Liver (tissue), 9 donors: ENCODE results near the gene TMEM259. TPM values are rescaled to one million over a fixed set of nuclear protein-coding genes. Genes with fewer than 3 reads are reported as not detected.

Experiments
- DNase-seq: peaks from one replicate; pipeline ENCODE4 v3.0.0-alpha.2; 2017; ENCODE audit warnings: low spot score
- H3K27ac ChIP-seq, 2 donors: one replicate each; pipeline ENCODE4 v1.7.0; 2013; ENCODE audit warnings: inconsistent platforms in 2 of 2, low read length in 2 of 2, control low read depth in 1 of 2, low read depth in 1 of 2, mild to moderate bottlenecking in 1 of 2
- H3K27me3 ChIP-seq, 4 donors: one replicate each; pipeline versions ENCODE4 v1.6.1 to v1.7.0; 2013; ENCODE audit warnings: low read length in 3 of 4, inconsistent platforms in 1 of 4, mild to moderate bottlenecking in 1 of 4, moderate library complexity in 1 of 4; ENCODE audit not compliant: control insufficient read depth in 4 of 4, insufficient read depth in 4 of 4
- H3K36me3 ChIP-seq, 4 donors: one replicate each; pipeline versions ENCODE4 v1.6.1 to v1.7.0; 2013; ENCODE audit warnings: low read length in 3 of 4, mild to moderate bottlenecking in 3 of 4, low read depth in 1 of 4, moderate library complexity in 1 of 4; ENCODE audit not compliant: control insufficient read depth in 4 of 4, insufficient read depth in 3 of 4
- H3K4me1 ChIP-seq, 4 donors: one replicate each; pipeline versions ENCODE4 v1.6.1 to v1.7.0; 2013; ENCODE audit warnings: low read length in 3 of 4, mild to moderate bottlenecking in 3 of 4, moderate library complexity in 1 of 4; ENCODE audit not compliant: control insufficient read depth in 4 of 4, insufficient read depth in 4 of 4
- H3K4me3 ChIP-seq, 3 donors: one replicate each; pipeline versions ENCODE4 v1.6.1 to v1.7.0; 2013; ENCODE audit warnings: low read length in 3 of 3, control low read depth in 1 of 3, low read depth in 1 of 3, mild to moderate bottlenecking in 1 of 3
- H3K9ac ChIP-seq, 2 donors: one replicate each; pipeline ENCODE4 v1.7.0; 2013; ENCODE audit warnings: low read length in 2 of 2, mild to moderate bottlenecking in 2 of 2, moderate library complexity in 2 of 2, control low read depth in 1 of 2, low read depth in 1 of 2
- H3K9me3 ChIP-seq, 4 donors: one replicate each; pipeline versions ENCODE4 v1.6.1 to v1.7.0; 2013; ENCODE audit warnings: low read length in 3 of 4; ENCODE audit not compliant: control insufficient read depth in 4 of 4
- EGR1 ChIP-seq, 2 donors: IDR thresholded peaks; 2 replicates each; pipeline ENCODE4 v1.6.1; 2016 to 2018; ENCODE audit warnings: antibody characterized with exemption in 2 of 2, low read depth in 2 of 2
- FOXA1 ChIP-seq: IDR thresholded peaks from 2 replicates; pipeline ENCODE4 v1.6.1; 2016; ENCODE audit warnings: antibody characterized with exemption
- FOXA2 ChIP-seq: IDR thresholded peaks from 2 replicates; pipeline ENCODE4 v1.6.1; 2016; ENCODE audit warnings: antibody characterized with exemption
- GABPA ChIP-seq, 2 donors: IDR thresholded peaks in 1 of 2; conservative IDR thresholded peaks in 1 of 2; 2 replicates each; pipeline ENCODE4 v1.6.1; 2016; ENCODE audit warnings: antibody characterized with exemption in 2 of 2, mild to moderate bottlenecking in 1 of 2, moderate library complexity in 1 of 2
- HNF4A ChIP-seq, 2 donors: conservative IDR thresholded peaks; 2 replicates each; pipeline ENCODE4 v1.6.1; 2016; ENCODE audit warnings: antibody characterized with exemption in 2 of 2, mild to moderate bottlenecking in 2 of 2
- HNF4G ChIP-seq: IDR thresholded peaks from 2 replicates; pipeline ENCODE4 v1.6.1; 2016; ENCODE audit warnings: antibody characterized with exemption
- JUND ChIP-seq, 2 donors: IDR thresholded peaks; 2 replicates each; pipeline ENCODE4 v1.6.1; 2016; ENCODE audit warnings: antibody characterized with exemption in 2 of 2
- NR2F2 ChIP-seq: IDR thresholded peaks from 2 replicates; pipeline ENCODE4 v1.6.1; 2016; ENCODE audit warnings: antibody characterized with exemption
- RAD21 ChIP-seq, 2 donors: IDR thresholded peaks; 2 replicates each; pipeline ENCODE4 v1.6.1; 2016; ENCODE audit warnings: antibody characterized with exemption in 2 of 2, mild to moderate bottlenecking in 2 of 2
- RXRA ChIP-seq, 2 donors: IDR thresholded peaks; 2 replicates each; pipeline ENCODE4 v1.6.1; 2017 to 2018; ENCODE audit warnings: antibody characterized with exemption in 2 of 2, mild to moderate bottlenecking in 1 of 2
- SP1 ChIP-seq: IDR thresholded peaks from 2 replicates; pipeline ENCODE4 v1.6.1; 2018; ENCODE audit warnings: antibody characterized with exemption, mild to moderate bottlenecking
- TAF1 ChIP-seq: conservative IDR thresholded peaks from 2 replicates; pipeline ENCODE4 v1.6.1; 2016; ENCODE audit warnings: antibody characterized with exemption, mild to moderate bottlenecking
- WGBS: extraction: QIAGEN DNeasy Blood & Tissue Kit; methylation state at CpG from one replicate; pipeline ENCODE4 v1.1.7; 2013; 5-methylcytosine and 5-hydroxymethylcytosine counted together
- polyA plus RNA-seq, 2 donors: library from polyadenylated mRNA; stranded (reverse) in 1 of 2; unstranded in 1 of 2; fragments of 200-250 nt in 1 of 2; fragments of >200 nt in 1 of 2; fragmentation: Nextera tagmentation in 1 of 2; extraction: Ambion mirVana in 1 of 2; gene quantifications; one replicate each; pipeline versions ENCODE4 v1.2.1 to v1.2.3, GENCODE V29; 2013 to 2015
- total RNA-seq, 2 donors: library from RNA; depleted of rRNA; stranded (reverse); fragments of >200 nt; gene quantifications; one replicate each; pipeline ENCODE4 v1.2.3, GENCODE V29; 2014
- TF ChIP-seq, protein P1 (sequence below): IDR thresholded peaks from 2 replicates; pipeline ENCODE4 v1.6.1; 2016; ENCODE audit warnings: antibody characterized with exemption, mild to moderate bottlenecking
- TF ChIP-seq, protein P2 (sequence below): IDR thresholded peaks from 2 replicates; pipeline ENCODE4 v1.6.1; 2016; ENCODE audit warnings: antibody characterized with exemption
- TF ChIP-seq, protein P3 (sequence below): fragments of 150-350 bp; IDR thresholded peaks from 2 replicates; pipeline ENCODE4 v1.5.1; 2017; ENCODE audit warnings: improper control_type of control experiment, low read depth, low read length; ENCODE audit not compliant: missing input control
- TF ChIP-seq, protein P4 (sequence below): IDR thresholded peaks from 2 replicates; pipeline ENCODE4 v1.6.1; 2016; ENCODE audit warnings: antibody characterized with exemption
- TF ChIP-seq, protein P5 (sequence below): IDR thresholded peaks from 2 replicates; pipeline ENCODE4 v1.6.1; 2016; ENCODE audit warnings: antibody characterized with exemption
- donor health status: healthy.
- donor health status: healthy.
- donor health status: healthy.
- donor health status: healthy.
- donor health status: healthy.

Gene TMEM259
- total and polyA plus RNA-seq, 4 donors, result 29.7 to 99.3 (median 57.3) TPM

DNA sequence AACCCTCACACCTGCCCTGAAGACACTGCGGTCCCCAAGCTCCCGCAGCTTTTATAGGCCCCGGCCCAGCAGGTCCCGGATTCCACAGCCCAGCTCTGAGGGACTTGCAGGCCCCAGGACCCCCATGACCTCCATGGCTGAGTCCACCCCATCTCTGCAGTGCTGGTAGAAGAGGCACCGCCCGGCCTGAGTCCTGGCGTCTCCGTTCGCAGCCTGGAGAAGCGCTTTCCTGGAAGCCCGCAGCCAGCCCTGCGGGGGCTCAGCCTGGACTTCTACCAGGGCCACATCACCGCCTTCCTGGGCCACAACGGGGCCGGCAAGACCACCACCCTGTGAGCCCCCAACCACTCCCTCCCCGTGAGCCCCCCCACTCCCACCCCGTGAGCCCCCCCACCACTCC is 28.2 kb upstream of the TMEM259 start (continued):
- TF ChIP-seq, protein P1, sequence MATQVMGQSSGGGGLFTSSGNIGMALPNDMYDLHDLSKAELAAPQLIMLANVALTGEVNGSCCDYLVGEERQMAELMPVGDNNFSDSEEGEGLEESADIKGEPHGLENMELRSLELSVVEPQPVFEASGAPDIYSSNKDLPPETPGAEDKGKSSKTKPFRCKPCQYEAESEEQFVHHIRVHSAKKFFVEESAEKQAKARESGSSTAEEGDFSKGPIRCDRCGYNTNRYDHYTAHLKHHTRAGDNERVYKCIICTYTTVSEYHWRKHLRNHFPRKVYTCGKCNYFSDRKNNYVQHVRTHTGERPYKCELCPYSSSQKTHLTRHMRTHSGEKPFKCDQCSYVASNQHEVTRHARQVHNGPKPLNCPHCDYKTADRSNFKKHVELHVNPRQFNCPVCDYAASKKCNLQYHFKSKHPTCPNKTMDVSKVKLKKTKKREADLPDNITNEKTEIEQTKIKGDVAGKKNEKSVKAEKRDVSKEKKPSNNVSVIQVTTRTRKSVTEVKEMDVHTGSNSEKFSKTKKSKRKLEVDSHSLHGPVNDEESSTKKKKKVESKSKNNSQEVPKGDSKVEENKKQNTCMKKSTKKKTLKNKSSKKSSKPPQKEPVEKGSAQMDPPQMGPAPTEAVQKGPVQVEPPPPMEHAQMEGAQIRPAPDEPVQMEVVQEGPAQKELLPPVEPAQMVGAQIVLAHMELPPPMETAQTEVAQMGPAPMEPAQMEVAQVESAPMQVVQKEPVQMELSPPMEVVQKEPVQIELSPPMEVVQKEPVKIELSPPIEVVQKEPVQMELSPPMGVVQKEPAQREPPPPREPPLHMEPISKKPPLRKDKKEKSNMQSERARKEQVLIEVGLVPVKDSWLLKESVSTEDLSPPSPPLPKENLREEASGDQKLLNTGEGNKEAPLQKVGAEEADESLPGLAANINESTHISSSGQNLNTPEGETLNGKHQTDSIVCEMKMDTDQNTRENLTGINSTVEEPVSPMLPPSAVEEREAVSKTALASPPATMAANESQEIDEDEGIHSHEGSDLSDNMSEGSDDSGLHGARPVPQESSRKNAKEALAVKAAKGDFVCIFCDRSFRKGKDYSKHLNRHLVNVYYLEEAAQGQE, result no peak
- TF ChIP-seq, protein P2, sequence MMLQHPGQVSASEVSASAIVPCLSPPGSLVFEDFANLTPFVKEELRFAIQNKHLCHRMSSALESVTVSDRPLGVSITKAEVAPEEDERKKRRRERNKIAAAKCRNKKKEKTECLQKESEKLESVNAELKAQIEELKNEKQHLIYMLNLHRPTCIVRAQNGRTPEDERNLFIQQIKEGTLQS, result no peak
- TF ChIP-seq RAD21 (IDR thresholded peaks at IDR 0.05) (no peak), FOXA2 (no peak)

DNA sequence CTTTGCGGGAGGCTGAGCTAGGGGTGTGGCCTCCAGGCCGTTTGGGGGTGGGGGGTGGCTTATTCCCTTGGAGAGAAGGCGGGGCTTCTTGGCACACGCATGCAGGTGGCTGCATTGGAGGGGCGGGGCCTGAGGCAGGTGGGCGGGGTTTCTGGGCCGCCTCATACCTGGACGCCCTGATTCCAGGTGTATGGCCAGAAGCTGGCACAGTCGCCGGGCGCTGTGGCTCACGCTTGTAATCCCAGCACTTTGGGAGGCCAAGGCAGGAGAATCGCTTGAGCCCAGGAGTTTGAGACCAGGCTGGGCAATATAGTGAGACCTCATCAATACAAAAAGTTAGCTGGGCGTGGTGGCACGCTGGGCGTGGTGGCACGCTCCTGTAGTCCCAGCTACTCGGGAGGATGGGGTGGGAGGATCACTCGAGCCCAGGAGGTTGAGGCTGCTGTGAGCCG is 26.8 kb upstream of the TMEM259 start:
- H3K27me3 ChIP-seq, result no peaks in the 10 kb centered on the region
- no peak for DNase-seq

More for the DNA sequence above, 26.8 kb upstream of the TMEM259 start:
- Histone ChIP-seq H3K4me1 (peaks cover 0 to 2% (median 0%) of the 10 kb centered on the region in 4 donors), H3K4me3 (no peak overlapping the region), H3K9ac (no peak overlapping the region), H3K36me3 (peaks cover 0 to 3% (median 0%) of the 10 kb centered on the region in 4 donors), H3K9me3 (no peaks in the 10 kb centered on the region), H3K27ac (no peak overlapping the region)
- TF ChIP-seq EGR1 (IDR thresholded peaks at IDR 0.05; ENCODE audit: low read depth in 2 of 2), result no peak
- no peak for TF ChIP-seq TAF1
- TF ChIP-seq, protein P2, result no peak
- no peak for TF ChIP-seq NR2F2
- no peak for TF ChIP-seq HNF4A (conservative IDR thresholded peaks at IDR 0.05)
- TF ChIP-seq FOXA2, result no peak
- TF ChIP-seq SP1, result no peak
- TF ChIP-seq, protein P1, result no peak
- TF ChIP-seq, protein P3, sequence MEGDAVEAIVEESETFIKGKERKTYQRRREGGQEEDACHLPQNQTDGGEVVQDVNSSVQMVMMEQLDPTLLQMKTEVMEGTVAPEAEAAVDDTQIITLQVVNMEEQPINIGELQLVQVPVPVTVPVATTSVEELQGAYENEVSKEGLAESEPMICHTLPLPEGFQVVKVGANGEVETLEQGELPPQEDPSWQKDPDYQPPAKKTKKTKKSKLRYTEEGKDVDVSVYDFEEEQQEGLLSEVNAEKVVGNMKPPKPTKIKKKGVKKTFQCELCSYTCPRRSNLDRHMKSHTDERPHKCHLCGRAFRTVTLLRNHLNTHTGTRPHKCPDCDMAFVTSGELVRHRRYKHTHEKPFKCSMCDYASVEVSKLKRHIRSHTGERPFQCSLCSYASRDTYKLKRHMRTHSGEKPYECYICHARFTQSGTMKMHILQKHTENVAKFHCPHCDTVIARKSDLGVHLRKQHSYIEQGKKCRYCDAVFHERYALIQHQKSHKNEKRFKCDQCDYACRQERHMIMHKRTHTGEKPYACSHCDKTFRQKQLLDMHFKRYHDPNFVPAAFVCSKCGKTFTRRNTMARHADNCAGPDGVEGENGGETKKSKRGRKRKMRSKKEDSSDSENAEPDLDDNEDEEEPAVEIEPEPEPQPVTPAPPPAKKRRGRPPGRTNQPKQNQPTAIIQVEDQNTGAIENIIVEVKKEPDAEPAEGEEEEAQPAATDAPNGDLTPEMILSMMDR, result no peak
- TF ChIP-seq, protein P4, sequence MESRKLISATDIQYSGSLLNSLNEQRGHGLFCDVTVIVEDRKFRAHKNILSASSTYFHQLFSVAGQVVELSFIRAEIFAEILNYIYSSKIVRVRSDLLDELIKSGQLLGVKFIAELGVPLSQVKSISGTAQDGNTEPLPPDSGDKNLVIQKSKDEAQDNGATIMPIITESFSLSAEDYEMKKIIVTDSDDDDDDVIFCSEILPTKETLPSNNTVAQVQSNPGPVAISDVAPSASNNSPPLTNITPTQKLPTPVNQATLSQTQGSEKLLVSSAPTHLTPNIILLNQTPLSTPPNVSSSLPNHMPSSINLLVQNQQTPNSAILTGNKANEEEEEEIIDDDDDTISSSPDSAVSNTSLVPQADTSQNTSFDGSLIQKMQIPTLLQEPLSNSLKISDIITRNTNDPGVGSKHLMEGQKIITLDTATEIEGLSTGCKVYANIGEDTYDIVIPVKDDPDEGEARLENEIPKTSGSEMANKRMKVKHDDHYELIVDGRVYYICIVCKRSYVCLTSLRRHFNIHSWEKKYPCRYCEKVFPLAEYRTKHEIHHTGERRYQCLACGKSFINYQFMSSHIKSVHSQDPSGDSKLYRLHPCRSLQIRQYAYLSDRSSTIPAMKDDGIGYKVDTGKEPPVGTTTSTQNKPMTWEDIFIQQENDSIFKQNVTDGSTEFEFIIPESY, result no peak
- no peak for TF ChIP-seq RXRA (IDR thresholded peaks at IDR 0.05)
- no peak for TF ChIP-seq GABPA (IDR thresholded peaks at IDR 0.05 in 1 of 2, conservative IDR thresholded peaks at IDR 0.05 in 1 of 2)
- TF ChIP-seq, protein P5, sequence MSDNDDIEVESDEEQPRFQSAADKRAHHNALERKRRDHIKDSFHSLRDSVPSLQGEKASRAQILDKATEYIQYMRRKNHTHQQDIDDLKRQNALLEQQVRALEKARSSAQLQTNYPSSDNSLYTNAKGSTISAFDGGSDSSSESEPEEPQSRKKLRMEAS, result no peak
- no peak for TF ChIP-seq FOXA1
- no peak for TF ChIP-seq JUND (IDR thresholded peaks at IDR 0.05)
- no peak for TF ChIP-seq RAD21 (IDR thresholded peaks at IDR 0.05)
- no peak for TF ChIP-seq HNF4G
- 91% methylated on average over 20 of the region's 20 CpGs for WGBS
